ENCODE results near the gene RASGRP4. TPM values are rescaled to one million over a fixed set of nuclear protein-coding genes. Genes with fewer than 3 reads are reported as not detected.
A peak's percentile ranks its signal among the peaks of the same experiment; 100 is the strongest.
"Not testable (repeated sequence)": the region's sequence is repeated elsewhere in the genome, so short reads cannot be mapped to it uniquely, and the experiment has no call there.

RASGRP4 gene
- total RNA-seq, 1 donor from 2014 or later: not detected

- no peaks in the 10 kb centered on the region for H3K4me1 Mint-ChIP-seq (ENCODE audit: unreplicated experiment)
Measured at GRCh38 chr19:38367041-38367440, 59.0 kb downstream of the RASGRP4 start.

GRCh38 chr19:38362946-38363688, 62.9 kb downstream of the RASGRP4 start:
- not testable (repeated sequence) for H3K9me3 Mint-ChIP-seq; H3K36me3 Mint-ChIP-seq; H3K27ac Mint-ChIP-seq; DNase-seq (ENCODE audit: extremely low spot score, unreplicated experiment); H3K4me1 Mint-ChIP-seq (ENCODE audit: unreplicated experiment)
- H3K4me3 Mint-ChIP-seq: peak overlapping the region; percentile 70
- H3K27me3 Mint-ChIP-seq: peaks cover 36% of the 10 kb centered on the region

More at GRCh38 chr19:38367041-38367440, 59.0 kb downstream of the RASGRP4 start:
- Mint-ChIP-seq H3K9me3 (no peaks in the 10 kb centered on the region), H3K36me3 (no peaks in the 10 kb centered on the region), H3K27me3 (peaks cover 18% of the 10 kb centered on the region), H3K27ac (no peak overlapping the region), H3K4me3 (no peak overlapping the region)
- DNase-seq (ENCODE audit: extremely low spot score, unreplicated experiment): no peak
- TF ChIP-seq CTCF (conservative IDR thresholded peaks at IDR 0.05): no peak

- H3K4me1 Mint-ChIP-seq (ENCODE audit: unreplicated experiment): no peaks in the 10 kb centered on the region
- peak overlapping the region; percentile 65 for H3K27ac Mint-ChIP-seq
- peak overlapping the region; percentile 90 for H3K4me3 Mint-ChIP-seq
- H3K9me3 Mint-ChIP-seq: no peaks in the 10 kb centered on the region
- no peaks in the 10 kb centered on the region for H3K36me3 Mint-ChIP-seq
- TF ChIP-seq CTCF (conservative IDR thresholded peaks at IDR 0.05): no peak
- peaks cover 43% of the 10 kb centered on the region for H3K27me3 Mint-ChIP-seq
- peak; percentile 79 for DNase-seq (ENCODE audit: extremely low spot score, unreplicated experiment)
Measured at GRCh38 chr19:38362076-38362945, 63.7 kb downstream of the RASGRP4 start.

GRCh38 chr19:38361633-38362075, 64.4 kb downstream of the RASGRP4 start:
- H3K9me3 Mint-ChIP-seq: no peaks in the 10 kb centered on the region
- H3K36me3 Mint-ChIP-seq: no peaks in the 10 kb centered on the region
- H3K27ac Mint-ChIP-seq: peak overlapping the region; percentile 65
- peak; percentile 60 for TF ChIP-seq CTCF (conservative IDR thresholded peaks at IDR 0.05)
- H3K4me1 Mint-ChIP-seq (ENCODE audit: unreplicated experiment): no peaks in the 10 kb centered on the region
- DNase-seq (ENCODE audit: extremely low spot score, unreplicated experiment): peak; percentile 81
- H3K4me3 Mint-ChIP-seq: peak overlapping the region; percentile 90
- peaks cover 47% of the 10 kb centered on the region for H3K27me3 Mint-ChIP-seq

GRCh38 chr19:38360839-38361631, 65.0 kb downstream of the RASGRP4 start:
- H3K27me3 Mint-ChIP-seq: peaks cover 53% of the 10 kb centered on the region

More at GRCh38 chr19:38360839-38361631, 65.0 kb downstream of the RASGRP4 start:
- no peak for DNase-seq (ENCODE audit: extremely low spot score, unreplicated experiment)
- peak overlapping the region; percentile 90 for H3K4me3 Mint-ChIP-seq
- no peak overlapping the region for H3K27ac Mint-ChIP-seq
- H3K4me1 Mint-ChIP-seq (ENCODE audit: unreplicated experiment): no peaks in the 10 kb centered on the region
- H3K36me3 Mint-ChIP-seq: no peaks in the 10 kb centered on the region
- H3K9me3 Mint-ChIP-seq: no peaks in the 10 kb centered on the region
- no peak for TF ChIP-seq CTCF (conservative IDR thresholded peaks at IDR 0.05)

Measured in type B pancreatic cell (in vitro differentiated cells).